Cortex of kidney (tissue), 1 donor: Measurements from ENCODE around the gene TFPT.

Experiments
- DNase-seq: peaks from one replicate; lab custom pipeline; 2025; lab: John Stamatoyannopoulos, UW

TFPT gene

GRCh38 chr19:54077334-54077733, 38.1 kb downstream of the TFPT start:
- DNase-seq = no peak

- DNase-seq = no peak
Observed at GRCh38 chr19:54074851-54075250, 40.6 kb downstream of the TFPT start.

- no peak for DNase-seq
Observed at GRCh38 chr19:54073829-54074228, 41.6 kb downstream of the TFPT start.

GRCh38 chr19:54069470-54069869, 46.0 kb downstream of the TFPT start:
- no peak for DNase-seq

GRCh38 chr19:54063350-54064116, 51.9 kb downstream of the TFPT start, which contains the start of gene VSTM1:
VSTM1 (minus strand) TSS chr19:54063897; CDS start chr19:54063777, 120 bp downstream.
- no peak for DNase-seq

GRCh38 chr19:54062643-54063042, 52.8 kb downstream of the TFPT start:
- DNase-seq = no peak
